Kidney capillary endothelial cell (primary cell): ENCODE measurements around the gene CRTC3.
A peak's percentile ranks its signal among the peaks of the same experiment; 100 is the strongest.
"Not testable (repeated sequence)": the region's sequence is repeated elsewhere in the genome, so short reads cannot be mapped to it uniquely, and the experiment has no call there.

Experiments
- DNase-seq: peaks from one replicate; pipeline ENCODE4 v3.0.0-alpha.2; 2018; ENCODE audit warnings: low spot score

Gene CRTC3, protein sequence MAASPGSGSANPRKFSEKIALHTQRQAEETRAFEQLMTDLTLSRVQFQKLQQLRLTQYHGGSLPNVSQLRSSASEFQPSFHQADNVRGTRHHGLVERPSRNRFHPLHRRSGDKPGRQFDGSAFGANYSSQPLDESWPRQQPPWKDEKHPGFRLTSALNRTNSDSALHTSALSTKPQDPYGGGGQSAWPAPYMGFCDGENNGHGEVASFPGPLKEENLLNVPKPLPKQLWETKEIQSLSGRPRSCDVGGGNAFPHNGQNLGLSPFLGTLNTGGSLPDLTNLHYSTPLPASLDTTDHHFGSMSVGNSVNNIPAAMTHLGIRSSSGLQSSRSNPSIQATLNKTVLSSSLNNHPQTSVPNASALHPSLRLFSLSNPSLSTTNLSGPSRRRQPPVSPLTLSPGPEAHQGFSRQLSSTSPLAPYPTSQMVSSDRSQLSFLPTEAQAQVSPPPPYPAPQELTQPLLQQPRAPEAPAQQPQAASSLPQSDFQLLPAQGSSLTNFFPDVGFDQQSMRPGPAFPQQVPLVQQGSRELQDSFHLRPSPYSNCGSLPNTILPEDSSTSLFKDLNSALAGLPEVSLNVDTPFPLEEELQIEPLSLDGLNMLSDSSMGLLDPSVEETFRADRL

DNA sequence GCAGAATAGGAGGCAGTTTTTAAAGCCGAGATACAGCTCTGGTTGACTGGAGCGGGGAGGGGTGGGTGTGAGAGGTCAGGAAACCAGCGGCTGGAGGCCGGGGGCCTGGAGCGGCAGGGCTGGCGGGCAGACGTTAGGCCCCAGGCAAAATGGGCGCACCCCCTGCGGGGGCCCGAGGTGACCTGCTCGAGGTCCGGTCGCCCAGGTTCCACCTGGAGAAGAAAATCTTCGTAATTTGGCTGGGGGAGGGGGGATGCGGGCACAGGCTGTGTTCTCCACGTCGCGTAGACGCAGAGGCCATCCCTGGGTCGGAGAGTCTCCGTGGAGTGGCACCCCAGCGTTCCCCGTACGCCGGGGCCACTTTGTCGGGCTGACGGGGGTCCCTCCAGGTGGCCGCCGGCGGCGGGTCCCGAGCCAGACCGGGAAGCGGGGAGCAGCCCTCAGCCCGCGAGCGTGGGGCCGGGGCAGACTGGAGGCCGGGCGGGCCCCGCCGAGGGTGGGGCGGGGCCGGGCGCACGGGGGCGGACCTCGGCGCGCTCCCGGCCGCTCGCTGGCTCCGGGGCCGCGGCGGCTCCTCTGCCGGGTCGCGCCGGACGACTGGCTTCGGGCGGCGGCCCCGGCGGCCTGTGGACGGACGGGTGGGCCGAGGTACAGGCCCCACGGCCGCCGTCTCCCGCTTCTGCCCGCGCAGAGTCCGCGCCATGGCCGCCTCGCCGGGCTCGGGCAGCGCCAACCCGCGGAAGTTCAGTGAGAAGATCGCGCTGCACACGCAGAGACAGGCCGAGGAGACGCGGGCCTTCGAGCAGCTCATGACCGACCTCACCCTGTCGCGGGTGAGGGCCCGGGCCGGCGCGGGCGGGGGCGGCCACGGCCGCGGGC lies at the start of gene CRTC3:
CRTC3 (plus strand) TSS at position 553 of the 879 bp plus-strand sequence; CDS start at position 702, 149 bp downstream.
- DNase-seq, result peak; percentile 28

DNA sequence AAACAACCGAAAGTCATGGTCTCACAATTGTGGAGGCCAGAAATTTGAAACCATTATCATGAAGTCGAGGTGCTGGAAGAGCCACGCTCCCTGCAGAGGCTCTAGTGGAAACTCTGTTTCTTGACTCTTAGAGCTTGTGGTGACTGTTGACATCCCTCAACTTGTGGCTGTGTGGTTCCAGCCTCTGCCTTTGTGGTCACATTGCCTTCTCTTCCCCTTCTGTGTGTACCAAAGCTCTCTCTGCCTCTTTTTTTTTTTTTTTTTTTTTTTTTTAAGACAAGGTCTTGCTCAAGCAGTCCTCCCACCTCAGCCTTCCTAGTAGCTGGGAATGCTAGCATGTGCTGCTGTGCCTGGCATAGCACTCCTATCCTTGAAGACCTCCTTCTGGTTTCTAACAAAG lies 48.7 kb upstream of the CRTC3 start:
- no peak for DNase-seq

DNA sequence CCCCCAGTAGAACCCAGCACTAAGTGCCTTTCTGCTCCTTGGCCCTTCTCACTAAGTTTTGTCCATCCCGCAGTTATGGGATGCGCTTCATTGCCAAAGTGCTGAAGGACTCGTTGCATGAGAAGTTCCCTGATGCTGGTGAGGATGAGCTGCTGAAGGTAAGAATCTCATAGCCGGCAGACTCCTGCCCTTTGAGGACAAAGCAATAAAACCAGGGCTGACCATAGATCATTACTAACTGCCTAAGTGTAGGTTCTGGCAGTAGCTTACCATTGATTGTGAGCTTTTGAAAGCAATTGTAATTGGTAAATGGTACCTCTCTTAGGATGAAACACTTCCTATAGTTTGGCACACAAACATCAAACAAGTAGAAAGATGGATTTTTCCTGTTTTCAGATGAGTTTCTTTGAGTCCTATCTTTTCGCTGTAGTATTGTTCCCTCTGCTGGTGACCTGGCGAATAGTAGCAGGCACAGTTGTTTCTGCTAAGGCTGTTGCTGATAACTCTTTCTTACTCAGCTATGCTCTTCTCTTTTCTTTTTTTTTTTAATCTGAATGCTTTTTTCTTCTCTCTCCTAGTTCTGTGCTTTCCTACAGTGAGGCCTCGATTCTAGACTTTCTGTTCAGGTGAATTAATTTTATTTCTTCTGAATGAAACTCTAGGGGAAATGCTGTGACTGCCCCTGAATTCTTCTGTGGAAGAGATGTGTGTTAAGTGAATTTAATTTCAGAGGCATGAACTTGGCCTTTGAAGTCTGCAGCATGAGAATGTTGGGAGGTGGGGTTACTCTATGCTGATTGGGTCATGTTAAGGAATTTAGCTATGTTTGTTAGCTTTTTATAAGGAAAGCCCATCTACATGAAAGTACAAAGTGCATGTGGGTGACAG lies 47.4 kb upstream of the CRTC3 start:
- DNase-seq, result no peak

DNA sequence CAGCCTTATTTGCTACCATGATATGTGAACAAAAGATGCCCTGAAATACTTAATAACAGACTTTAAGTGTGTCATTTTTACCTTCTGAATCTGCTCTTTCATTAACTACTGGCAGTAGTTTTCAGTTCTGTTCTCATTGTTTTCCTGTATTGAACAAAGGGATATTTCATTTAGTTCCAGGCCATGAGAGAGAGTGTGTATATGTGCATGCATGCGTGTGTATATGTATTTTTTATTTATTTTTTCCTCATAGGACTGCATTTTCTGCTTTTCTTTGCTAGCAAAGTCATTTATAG lies 46.8 kb upstream of the CRTC3 start:
- DNase-seq, result no peak

DNA sequence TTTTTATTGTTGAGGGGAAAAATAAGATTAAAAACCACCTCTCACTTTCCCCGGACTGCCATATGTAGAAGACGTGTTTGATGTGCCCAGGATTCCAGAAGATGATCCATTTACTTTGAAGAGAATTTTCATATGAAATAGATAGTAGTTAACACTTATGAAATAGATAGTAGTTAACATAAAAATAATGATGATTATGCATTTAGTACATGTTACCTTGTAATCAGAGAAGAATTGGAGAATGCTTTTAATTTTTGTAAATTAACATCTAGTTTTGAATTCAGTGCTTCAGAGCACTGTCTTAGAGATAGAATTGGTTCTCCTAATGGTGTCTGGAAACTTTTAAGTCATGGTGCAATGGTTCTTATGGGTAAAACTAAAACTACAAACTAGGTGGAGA lies 46.1 kb upstream of the CRTC3 start:
- DNase-seq, result no peak

DNA sequence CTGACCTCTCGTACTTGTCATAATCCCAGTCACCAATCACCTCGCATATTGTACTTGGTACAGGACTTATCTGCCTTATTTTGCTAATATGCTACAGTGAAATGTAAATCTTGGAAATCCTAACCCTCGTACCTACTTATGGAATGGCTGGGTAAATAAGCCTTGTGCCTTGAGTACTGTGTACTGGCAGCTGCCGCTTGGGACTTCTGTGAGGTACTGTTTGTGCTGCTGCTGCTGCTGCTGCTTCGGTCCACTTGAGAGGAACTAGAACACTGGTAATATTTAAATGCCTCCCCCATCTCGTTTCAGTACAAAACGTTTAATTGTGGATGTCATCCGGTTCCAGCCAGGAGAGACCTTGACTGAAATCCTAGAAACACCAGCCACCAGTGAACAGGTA lies 42.5 kb upstream of the CRTC3 start:
- DNase-seq, result no peak

DNA sequence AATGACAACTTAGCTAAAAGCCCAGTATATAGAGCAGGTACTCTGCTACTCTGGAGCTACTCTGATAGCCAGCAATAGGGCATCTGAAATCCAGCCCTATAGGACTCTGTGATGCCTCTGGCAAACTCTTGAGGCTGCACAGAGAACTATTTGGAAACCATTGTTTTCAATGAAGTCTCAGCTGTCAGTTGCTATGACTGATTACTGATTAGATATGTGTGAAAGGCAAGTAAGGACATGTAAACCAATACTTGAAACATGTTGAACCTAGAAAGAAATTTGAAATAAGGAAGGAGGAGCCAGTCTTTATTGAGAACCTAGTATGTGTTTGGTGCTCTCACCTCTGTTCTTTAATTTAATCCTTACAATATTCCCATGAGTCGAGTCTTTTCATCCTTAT lies 40.2 kb upstream of the CRTC3 start:
- no peak for DNase-seq

DNA sequence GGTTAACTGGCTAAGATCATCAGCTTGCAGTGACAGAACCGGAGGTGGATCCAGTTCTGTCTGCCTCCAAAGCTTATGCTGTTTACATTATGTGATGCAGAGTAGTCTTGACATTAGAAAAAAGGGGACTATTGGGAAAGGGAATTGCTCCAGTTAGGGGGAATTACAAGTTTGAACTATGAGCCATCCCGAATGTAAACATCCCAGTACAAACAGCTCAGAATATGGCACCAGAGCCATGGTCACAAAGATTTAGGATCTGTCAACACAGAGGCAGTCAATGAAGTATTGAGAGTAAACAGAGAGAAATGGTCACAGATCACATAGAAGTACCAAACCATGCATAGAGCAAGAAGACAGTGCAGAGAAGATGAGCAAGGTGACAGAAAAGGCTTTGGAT lies 39.8 kb upstream of the CRTC3 start:
- no peak for DNase-seq

DNA sequence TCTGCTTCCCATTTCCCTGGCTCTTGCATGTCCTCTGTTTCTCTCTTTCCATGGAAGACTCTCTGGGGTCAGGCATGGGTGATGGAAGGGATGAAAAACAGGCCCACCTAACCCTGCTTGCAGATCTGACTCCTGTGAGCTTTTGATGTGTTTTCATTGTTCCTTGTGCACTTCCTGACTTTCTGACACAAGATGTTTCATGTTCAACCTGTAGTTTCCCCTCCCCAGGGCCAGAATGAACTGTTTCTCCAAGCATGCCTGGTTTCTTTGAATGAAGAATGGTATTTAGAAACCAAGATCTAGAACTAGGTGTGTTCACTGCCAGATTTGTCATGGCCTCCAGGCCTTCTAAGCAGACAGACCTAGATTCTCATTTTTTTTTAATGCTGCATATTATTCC lies 36.1 kb upstream of the CRTC3 start:
- DNase-seq, result no peak

DNA sequence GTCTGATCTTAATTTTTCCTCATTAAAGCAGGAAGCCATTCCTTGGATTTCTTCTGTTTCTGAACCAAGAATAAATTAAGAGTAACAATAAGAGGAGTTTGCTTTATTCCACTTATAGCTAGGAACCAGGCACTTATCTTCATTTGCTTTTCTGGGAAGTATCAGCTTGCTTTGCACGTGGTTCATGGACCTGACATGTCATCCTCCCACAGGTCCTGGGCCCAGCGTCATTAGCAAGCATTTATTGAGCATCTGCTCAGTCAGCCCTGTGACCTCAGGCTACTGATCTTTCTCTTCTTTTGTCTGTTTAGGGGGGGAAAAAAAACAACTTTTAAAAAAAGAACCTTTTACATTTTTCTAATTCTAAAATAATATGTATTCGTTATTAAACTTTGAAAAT lies 34.7 kb upstream of the CRTC3 start:
- no peak for DNase-seq

DNA sequence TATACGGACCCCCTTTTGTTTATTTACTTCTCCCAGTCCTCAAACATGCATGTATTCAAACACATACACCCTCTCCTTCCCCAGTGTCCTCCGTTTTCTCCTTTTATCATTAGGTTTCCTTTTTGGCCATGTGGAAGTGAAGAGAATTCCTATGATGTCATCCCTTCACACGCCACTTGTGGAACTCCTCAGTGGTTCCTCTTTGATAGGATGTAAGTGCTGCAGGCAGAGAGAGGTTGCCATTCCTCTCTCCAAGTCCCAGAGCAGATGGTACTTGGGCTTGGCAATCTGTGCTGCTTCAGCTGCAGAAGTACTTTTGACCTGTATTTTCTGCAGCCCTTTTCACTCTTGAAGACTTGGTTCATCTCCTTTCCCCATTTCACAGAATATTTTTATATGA lies 32.9 kb upstream of the CRTC3 start:
- no peak for DNase-seq

DNA sequence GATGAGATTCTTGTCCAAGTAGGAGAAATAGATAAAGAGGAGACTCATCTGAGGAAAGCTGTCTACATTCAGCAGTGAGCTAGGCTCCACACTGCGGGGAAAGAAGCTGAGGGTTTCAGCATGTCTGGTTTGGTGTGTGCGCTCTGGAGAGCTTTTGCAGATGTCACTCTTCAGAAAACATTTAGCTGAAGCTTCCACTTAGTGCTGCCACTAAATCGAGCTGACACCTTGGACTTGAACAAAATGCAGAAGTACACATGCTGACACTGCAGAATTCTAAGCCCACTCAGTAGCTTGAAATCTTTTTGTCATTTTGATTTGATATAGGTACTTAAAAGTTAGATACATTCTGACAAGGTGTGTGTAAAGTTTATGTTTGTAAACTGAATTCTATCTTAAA lies 32.3 kb upstream of the CRTC3 start:
- no peak for DNase-seq

DNA sequence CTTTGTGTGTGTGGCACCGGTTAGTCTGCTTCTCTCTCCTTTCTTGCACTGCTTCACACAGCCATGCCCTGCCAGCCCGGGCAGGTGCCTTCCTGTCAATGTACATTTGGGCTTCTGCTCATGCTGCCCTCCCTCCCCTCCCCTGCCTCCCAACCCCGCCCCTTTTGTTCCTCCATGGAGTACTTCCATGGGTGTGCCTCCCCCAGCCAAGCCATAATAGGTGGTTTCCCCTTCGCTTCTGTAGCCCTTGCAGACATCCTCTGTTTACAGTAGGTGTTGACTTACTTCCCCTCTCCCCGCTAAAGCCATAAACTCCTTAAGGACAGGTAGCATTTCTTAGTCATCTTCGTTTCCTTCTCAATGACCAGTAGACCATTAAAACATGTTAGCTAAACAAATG lies 31.8 kb upstream of the CRTC3 start:
- no peak for DNase-seq

DNA sequence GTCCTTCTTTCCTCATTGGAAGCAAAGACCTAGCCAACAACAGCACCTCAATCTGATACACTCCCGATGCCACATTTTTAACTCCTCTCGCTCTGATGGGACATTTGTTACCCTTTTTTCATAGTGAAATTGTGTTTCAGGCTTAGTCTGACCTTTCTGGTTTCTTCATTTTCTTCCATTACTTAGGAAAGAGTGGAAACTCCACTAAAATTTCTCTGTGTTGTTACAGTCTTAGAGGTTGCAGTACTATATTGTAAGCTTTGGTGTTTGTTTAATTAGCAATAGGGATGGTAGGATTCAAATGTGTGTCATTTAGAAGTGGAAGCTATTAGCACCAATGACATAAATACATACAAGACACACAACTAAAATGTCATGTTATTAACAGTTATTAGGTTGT lies 29.6 kb upstream of the CRTC3 start:
- no peak for DNase-seq

DNA sequence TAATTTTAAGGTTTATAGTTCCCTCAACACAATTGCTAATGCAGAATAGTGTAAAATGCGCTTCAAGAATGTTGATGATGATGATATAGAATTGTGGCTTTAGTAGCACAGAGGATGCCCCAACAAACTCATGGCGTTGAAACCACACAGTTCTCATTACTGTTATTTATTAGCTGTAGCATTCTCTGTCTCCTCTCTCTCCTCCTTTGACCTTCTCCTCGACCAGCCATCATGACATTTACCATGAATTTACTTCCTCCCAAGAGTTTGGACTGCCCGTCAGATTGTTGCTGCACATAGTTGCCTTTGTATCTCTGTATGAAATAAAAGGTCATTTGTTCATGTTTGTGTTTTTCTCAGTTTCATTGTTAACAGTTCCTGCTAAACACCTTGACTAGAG lies 27.8 kb upstream of the CRTC3 start:
- DNase-seq, result no peak

DNA sequence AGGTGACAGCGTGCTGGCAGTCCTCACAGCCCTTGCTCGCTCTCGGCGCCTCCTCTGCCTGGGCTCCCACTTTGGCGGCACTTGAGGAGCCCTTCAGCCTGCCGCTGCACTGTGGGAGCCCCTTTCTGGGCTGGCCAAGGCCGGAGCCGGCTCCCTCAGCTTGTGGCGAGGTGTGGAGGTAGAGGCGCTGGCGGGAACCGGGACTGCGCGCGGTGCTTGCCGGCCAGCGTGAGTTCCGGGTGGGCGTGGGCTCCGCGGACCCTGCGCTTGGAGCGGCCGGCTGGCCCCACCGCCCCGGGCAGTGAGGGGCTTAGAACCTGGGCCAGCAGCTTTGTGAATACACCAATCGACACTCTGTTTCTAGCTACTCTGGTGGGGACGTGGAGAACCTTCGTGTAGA lies 18.9 kb upstream of the CRTC3 start:
- not testable (repeated sequence) for DNase-seq

DNA sequence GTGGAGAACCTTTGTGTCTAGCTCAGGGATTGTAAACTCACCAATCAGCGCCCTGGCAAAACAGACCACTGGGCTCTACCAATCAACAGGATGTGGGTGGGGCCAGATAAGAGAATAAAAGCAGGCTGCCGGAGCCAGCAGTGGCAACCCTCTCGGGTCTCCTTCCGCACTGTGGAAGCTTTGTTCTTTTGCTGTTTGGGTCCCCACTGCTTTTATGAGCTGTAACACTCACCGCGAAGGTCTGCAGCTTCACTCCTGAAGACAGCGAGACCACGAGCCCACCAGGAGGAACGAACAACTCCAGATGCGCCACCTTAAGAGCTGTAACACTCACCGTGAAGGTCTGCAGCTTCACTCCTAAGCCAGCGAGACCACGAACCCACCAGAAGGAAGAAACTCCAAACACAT lies 18.5 kb upstream of the CRTC3 start:
- not testable (repeated sequence) for DNase-seq

DNA sequence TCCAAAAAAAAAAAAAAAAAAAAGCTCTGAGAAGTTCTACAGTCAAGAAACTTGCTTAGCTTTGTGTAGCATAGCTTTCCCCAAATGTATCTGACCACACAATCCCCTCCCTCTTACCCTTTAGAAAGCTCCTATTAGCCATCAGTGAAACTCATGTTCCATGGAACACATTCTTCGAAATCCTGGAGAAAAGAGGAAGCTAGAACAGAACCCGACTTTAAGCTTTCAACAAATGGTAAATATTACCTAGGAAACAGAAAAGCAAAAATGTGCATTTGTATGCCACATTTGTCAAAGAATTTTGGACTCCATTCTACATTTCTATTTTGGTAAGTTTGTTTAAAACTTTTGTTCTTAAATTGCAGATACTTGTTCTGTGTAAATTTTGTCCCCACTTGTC lies 17.4 kb upstream of the CRTC3 start:
- DNase-seq, result no peak

DNA sequence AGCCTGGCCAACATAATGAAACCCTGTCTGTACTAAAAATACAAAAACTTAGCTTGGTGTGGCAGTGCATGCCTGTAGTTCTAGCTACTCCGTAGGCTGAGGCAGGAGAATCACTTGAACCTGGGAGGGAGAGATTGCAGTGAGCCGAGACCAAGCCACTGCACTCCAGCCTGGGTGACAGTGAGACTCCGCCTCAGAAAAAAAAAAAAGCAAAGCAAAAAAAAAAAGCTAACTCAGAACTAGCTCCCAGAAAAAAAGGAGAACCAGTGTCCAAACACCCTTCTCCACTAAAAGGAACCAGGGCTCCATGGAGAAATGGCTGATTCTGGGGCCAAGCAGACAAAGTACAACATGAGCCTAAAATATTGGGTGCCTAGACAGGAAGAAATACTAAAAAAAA lies 16.7 kb upstream of the CRTC3 start:
- no peak for DNase-seq

DNA sequence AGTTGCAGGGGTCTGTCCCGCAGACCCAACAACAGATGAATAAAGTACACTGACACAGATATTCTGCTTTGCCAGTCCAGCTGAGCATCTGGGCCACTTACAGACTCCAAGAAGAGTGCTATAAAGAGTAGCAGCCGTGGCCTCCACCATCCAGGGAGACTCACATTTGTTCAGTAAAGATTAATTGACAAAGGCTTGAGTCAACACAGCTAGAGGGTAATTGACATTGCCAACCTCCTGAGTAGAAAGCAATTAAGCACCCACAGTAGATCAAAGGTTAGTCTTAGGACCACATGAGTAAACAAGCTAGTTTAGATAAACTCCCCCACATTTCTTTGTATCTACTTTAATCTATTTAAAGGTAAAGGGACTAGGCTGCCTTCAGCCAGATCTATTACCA lies 16.3 kb upstream of the CRTC3 start:
- DNase-seq, result no peak

DNA sequence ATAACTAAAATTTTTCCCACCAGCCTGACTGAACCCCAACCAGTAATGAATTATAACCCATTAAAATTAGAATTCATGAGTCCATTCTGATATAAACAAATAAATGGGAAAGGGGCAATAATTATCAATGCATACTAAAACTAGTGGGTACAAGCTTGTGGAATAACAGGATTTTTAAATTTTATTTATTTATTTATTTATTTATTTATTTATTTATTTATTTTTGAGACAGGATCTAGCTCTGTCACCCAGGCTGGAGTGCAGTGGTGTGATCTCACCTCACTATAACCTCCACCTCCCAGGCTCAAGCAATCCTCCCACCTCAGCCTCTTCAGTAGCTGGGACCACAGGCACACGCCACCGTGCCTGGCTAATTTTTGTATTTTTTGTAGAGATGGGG lies 15.8 kb upstream of the CRTC3 start:
- not testable (repeated sequence) for DNase-seq

DNA sequence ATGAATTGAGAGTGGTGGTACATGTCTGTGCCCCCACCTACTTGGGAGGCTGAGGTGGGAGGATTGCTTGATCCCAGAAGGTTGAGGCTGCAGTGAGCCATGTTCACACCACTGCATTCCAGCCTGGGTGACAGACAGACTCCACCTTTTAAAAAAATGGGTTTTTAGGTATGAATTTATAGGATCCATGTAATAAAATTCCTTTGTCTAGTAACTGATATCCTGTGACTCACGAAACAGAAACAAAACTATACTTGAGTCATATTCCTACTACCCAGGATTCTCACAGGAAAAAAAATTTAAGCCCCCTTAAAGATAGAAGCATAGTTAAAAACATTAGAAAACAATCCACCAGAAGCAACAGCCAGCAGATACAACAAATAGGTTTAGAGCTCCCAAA lies 10.0 kb upstream of the CRTC3 start:
- peak; percentile 69 for DNase-seq
